Measurements from ENCODE around the gene IQSEC2. TPM values are rescaled to one million over a fixed set of nuclear protein-coding genes. Genes with fewer than 3 reads are reported as not detected.

IQSEC2 gene
- total and polyA plus RNA-seq, 2 donors = 2.3 to 10.2 TPM

DNA sequence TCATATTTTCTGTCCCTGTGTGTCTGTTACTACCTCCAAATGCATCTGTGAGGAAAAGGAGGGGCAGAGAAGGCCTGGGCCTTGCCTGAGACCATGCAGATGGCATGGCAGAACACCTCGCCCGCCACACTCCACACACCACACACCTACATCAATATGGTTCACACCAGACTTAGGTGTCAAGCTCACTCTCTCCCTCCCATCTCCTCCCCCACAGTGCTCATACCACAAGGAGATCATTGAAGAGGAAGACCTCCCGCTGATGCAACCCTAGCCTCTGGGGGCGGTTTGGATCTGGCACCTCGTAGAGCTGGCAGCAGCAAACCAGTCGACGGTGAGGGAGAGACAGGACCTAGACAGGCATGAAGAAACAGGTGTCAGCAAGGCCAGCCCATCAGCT lies 39.8 kb downstream of the IQSEC2 start:
- Histone ChIP-seq H3K9me3 (ENCODE audit: control insufficient read depth in 2 of 2, insufficient read depth in 1 of 2, low read length in 1 of 2) (no peaks in the 10 kb centered on the region), H3K27me3 (ENCODE audit: control insufficient read depth in 2 of 2, insufficient read depth in 1 of 2, low read length in 1 of 2) (no peaks in the 10 kb centered on the region), H3K36me3 (ENCODE audit: control insufficient read depth in 2 of 2, insufficient read depth in 2 of 2, low read length in 1 of 2) (no peaks in the 10 kb centered on the region), H3K4me1 (ENCODE audit: control insufficient read depth in 2 of 2, insufficient read depth in 2 of 2, low read length in 2 of 2) (no peaks in the 10 kb centered on the region), H3K27ac (ENCODE audit: low read depth in 1 of 2, low read length in 1 of 2) (no peak overlapping the region), H3K4me3 (ENCODE audit: low read length in 2 of 2) (no peak overlapping the region)
- 96% methylated on average over 7 of the region's 7 CpGs for WGBS
- DNase-seq (ENCODE audit: low read depth in 6 of 9, low spot score in 9 of 9) = no peak

DNA sequence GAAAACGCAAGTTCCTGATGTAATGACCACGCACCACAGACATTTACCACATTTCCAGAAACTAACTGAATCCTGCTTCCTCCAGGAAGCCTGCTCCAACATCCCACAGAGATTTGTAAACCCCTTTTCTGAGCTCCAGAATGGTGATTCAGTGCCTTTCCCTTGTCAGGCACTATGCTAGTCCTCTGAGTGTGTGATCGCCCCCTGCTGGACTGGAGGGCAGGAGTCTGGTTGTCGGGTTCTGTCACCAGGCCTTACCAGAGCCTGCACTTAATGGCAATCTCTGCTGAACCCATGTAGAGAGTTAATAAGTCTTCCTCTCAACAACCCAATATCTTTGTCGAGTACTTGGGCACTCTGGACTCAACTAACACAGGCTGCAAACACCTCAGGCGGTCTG lies 41.9 kb downstream of the IQSEC2 start:
- Histone ChIP-seq H3K27me3 (ENCODE audit: control insufficient read depth in 2 of 2, insufficient read depth in 1 of 2, low read length in 1 of 2) (peaks cover 0 to 3% of the 10 kb centered on the region in 2 donors), H3K27ac (ENCODE audit: low read depth in 1 of 2, low read length in 1 of 2) (no peak overlapping the region), H3K9me3 (ENCODE audit: control insufficient read depth in 2 of 2, insufficient read depth in 1 of 2, low read length in 1 of 2) (no peaks in the 10 kb centered on the region), H3K4me3 (ENCODE audit: low read length in 2 of 2) (no peak overlapping the region), H3K36me3 (ENCODE audit: control insufficient read depth in 2 of 2, insufficient read depth in 2 of 2, low read length in 1 of 2) (no peaks in the 10 kb centered on the region), H3K4me1 (ENCODE audit: control insufficient read depth in 2 of 2, insufficient read depth in 2 of 2, low read length in 2 of 2) (no peaks in the 10 kb centered on the region)
- WGBS = 80% methylated on average over 6 of the region's 6 CpGs
- peak in 2 of 9 donors; percentile 16 to 38 for DNase-seq (ENCODE audit: low read depth in 6 of 9, low spot score in 9 of 9)

GRCh38 chrX:53237056-53237455 lies 44.3 kb downstream of the IQSEC2 start:
- Histone ChIP-seq H3K27ac (ENCODE audit: low read depth in 1 of 2, low read length in 1 of 2) (no peak overlapping the region), H3K4me1 (ENCODE audit: control insufficient read depth in 2 of 2, insufficient read depth in 2 of 2, low read length in 2 of 2) (no peaks in the 10 kb centered on the region), H3K9me3 (ENCODE audit: control insufficient read depth in 2 of 2, insufficient read depth in 1 of 2, low read length in 1 of 2) (no peaks in the 10 kb centered on the region), H3K36me3 (ENCODE audit: control insufficient read depth in 2 of 2, insufficient read depth in 2 of 2, low read length in 1 of 2) (no peaks in the 10 kb centered on the region), H3K4me3 (ENCODE audit: low read length in 2 of 2) (no peak overlapping the region), H3K27me3 (ENCODE audit: control insufficient read depth in 2 of 2, insufficient read depth in 1 of 2, low read length in 1 of 2) (peaks cover 0 to 3% of the 10 kb centered on the region in 2 donors)
- 94% methylated on average over 10 of the region's 10 CpGs for WGBS
- DNase-seq (ENCODE audit: low read depth in 6 of 9, low spot score in 9 of 9) = no peak

GRCh38 chrX:53236025-53236679 lies 45.2 kb downstream of the IQSEC2 start:
- H3K36me3 ChIP-seq (ENCODE audit: control insufficient read depth in 2 of 2, insufficient read depth in 2 of 2, low read length in 1 of 2) = no peaks in the 10 kb centered on the region
- no peak overlapping the region for H3K27ac ChIP-seq (ENCODE audit: low read depth in 1 of 2, low read length in 1 of 2)
- no peaks in the 10 kb centered on the region for H3K9me3 ChIP-seq (ENCODE audit: control insufficient read depth in 2 of 2, insufficient read depth in 1 of 2, low read length in 1 of 2)
- no peak for DNase-seq (ENCODE audit: low read depth in 6 of 9, low spot score in 9 of 9)
- H3K27me3 ChIP-seq (ENCODE audit: control insufficient read depth in 2 of 2, insufficient read depth in 1 of 2, low read length in 1 of 2) = peaks cover 0 to 11% of the 10 kb centered on the region in 2 donors
- no peaks in the 10 kb centered on the region for H3K4me1 ChIP-seq (ENCODE audit: control insufficient read depth in 2 of 2, insufficient read depth in 2 of 2, low read length in 2 of 2)
- WGBS = 98% methylated on average over 19 of the region's 20 CpGs
- no peak overlapping the region for H3K4me3 ChIP-seq (ENCODE audit: low read length in 2 of 2)

DNA sequence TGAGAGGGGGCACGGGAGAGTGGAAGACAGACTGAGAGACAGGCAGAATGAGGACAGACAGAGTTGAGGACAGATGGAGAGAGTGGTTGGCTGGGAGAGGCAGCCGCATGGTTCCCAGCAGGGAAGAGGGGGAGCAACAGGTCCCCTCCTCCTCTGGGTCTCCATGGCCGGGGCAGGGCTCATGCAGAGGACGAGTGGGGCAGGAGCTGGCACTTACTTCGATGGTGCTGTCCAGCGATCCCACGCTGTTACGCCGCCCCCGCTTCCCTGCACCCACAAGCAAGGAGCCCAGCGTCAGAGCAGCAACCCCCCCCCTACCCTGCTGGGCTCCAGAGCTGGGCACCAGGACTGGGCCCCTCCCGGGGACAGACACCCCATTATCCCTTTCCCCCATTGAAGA lies 45.8 kb downstream of the IQSEC2 start:
- WGBS = 96% methylated on average over 12 of the region's 12 CpGs
- peaks cover 0 to 13% of the 10 kb centered on the region in 2 donors for H3K27me3 ChIP-seq (ENCODE audit: control insufficient read depth in 2 of 2, insufficient read depth in 1 of 2, low read length in 1 of 2)
- no peaks in the 10 kb centered on the region for H3K36me3 ChIP-seq (ENCODE audit: control insufficient read depth in 2 of 2, insufficient read depth in 2 of 2, low read length in 1 of 2)
- H3K27ac ChIP-seq (ENCODE audit: low read depth in 1 of 2, low read length in 1 of 2) = no peak overlapping the region
- no peak for DNase-seq (ENCODE audit: low read depth in 6 of 9, low spot score in 9 of 9)
- no peaks in the 10 kb centered on the region for H3K9me3 ChIP-seq (ENCODE audit: control insufficient read depth in 2 of 2, insufficient read depth in 1 of 2, low read length in 1 of 2)
- no peak overlapping the region for H3K4me3 ChIP-seq (ENCODE audit: low read length in 2 of 2)
- H3K4me1 ChIP-seq (ENCODE audit: control insufficient read depth in 2 of 2, insufficient read depth in 2 of 2, low read length in 2 of 2) = no peaks in the 10 kb centered on the region

GRCh38 chrX:53234484-53234883 lies 46.9 kb downstream of the IQSEC2 start:
- no peaks in the 10 kb centered on the region for H3K9me3 ChIP-seq (ENCODE audit: control insufficient read depth in 2 of 2, insufficient read depth in 1 of 2, low read length in 1 of 2)
- peaks cover 0 to 16% of the 10 kb centered on the region in 2 donors for H3K27me3 ChIP-seq (ENCODE audit: control insufficient read depth in 2 of 2, insufficient read depth in 1 of 2, low read length in 1 of 2)
- no peak for DNase-seq (ENCODE audit: low read depth in 6 of 9, low spot score in 9 of 9)
- H3K4me1 ChIP-seq (ENCODE audit: control insufficient read depth in 2 of 2, insufficient read depth in 2 of 2, low read length in 2 of 2) = no peaks in the 10 kb centered on the region
- H3K36me3 ChIP-seq (ENCODE audit: control insufficient read depth in 2 of 2, insufficient read depth in 2 of 2, low read length in 1 of 2) = no peaks in the 10 kb centered on the region
- H3K4me3 ChIP-seq (ENCODE audit: low read length in 2 of 2) = no peak overlapping the region
- 95% methylated on average over 9 of the region's 9 CpGs for WGBS
- no peak overlapping the region for H3K27ac ChIP-seq (ENCODE audit: low read depth in 1 of 2, low read length in 1 of 2)

DNA sequence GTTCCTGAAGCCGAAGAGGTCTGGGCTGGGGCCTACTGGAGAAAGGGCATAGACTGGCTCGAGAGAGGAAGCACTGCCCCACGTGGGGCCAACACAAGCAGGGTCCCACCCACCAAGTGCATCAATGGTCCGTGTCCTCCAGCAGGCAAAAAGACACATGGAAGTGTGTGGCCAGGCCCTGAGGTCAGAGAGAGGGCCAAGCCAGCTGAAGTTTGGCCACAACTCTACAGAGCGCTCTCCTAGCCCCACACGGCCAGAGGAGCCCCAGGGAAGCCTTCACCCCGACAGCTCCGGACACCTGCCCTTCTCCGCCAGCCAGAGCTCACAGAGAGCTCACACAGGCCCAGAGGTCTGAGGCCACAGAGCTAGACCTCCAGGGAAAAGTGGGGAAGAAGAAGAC lies 47.8 kb downstream of the IQSEC2 start:
- WGBS = 96% methylated on average over 9 of the region's 9 CpGs
- no peak for DNase-seq (ENCODE audit: low read depth in 6 of 9, low spot score in 9 of 9)
- no peaks in the 10 kb centered on the region for H3K9me3 ChIP-seq (ENCODE audit: control insufficient read depth in 2 of 2, insufficient read depth in 1 of 2, low read length in 1 of 2)

GRCh38 chrX:53230116-53230515 lies 51.3 kb downstream of the IQSEC2 start:
- no peak overlapping the region for H3K4me3 ChIP-seq (ENCODE audit: low read length in 2 of 2)
- no peaks in the 10 kb centered on the region for H3K4me1 ChIP-seq (ENCODE audit: control insufficient read depth in 2 of 2, insufficient read depth in 2 of 2, low read length in 2 of 2)
- no peak overlapping the region for H3K27ac ChIP-seq (ENCODE audit: low read depth in 1 of 2, low read length in 1 of 2)
- peaks cover 0 to 15% of the 10 kb centered on the region in 2 donors for H3K27me3 ChIP-seq (ENCODE audit: control insufficient read depth in 2 of 2, insufficient read depth in 1 of 2, low read length in 1 of 2)
- WGBS = 90% methylated on average over 5 of the region's 5 CpGs
- DNase-seq (ENCODE audit: low read depth in 6 of 9, low spot score in 9 of 9) = no peak
- no peaks in the 10 kb centered on the region for H3K9me3 ChIP-seq (ENCODE audit: control insufficient read depth in 2 of 2, insufficient read depth in 1 of 2, low read length in 1 of 2)
- H3K36me3 ChIP-seq (ENCODE audit: control insufficient read depth in 2 of 2, insufficient read depth in 2 of 2, low read length in 1 of 2) = no peaks in the 10 kb centered on the region

More for the DNA sequence above, 47.8 kb downstream of the IQSEC2 start:
- no peaks in the 10 kb centered on the region for H3K4me1 ChIP-seq (ENCODE audit: control insufficient read depth in 2 of 2, insufficient read depth in 2 of 2, low read length in 2 of 2)
- no peak overlapping the region for H3K4me3 ChIP-seq (ENCODE audit: low read length in 2 of 2)
- peaks cover 0 to 18% of the 10 kb centered on the region in 2 donors for H3K27me3 ChIP-seq (ENCODE audit: control insufficient read depth in 2 of 2, insufficient read depth in 1 of 2, low read length in 1 of 2)
- H3K27ac ChIP-seq (ENCODE audit: low read depth in 1 of 2, low read length in 1 of 2) = no peak overlapping the region
- no peaks in the 10 kb centered on the region for H3K36me3 ChIP-seq (ENCODE audit: control insufficient read depth in 2 of 2, insufficient read depth in 2 of 2, low read length in 1 of 2)

DNA sequence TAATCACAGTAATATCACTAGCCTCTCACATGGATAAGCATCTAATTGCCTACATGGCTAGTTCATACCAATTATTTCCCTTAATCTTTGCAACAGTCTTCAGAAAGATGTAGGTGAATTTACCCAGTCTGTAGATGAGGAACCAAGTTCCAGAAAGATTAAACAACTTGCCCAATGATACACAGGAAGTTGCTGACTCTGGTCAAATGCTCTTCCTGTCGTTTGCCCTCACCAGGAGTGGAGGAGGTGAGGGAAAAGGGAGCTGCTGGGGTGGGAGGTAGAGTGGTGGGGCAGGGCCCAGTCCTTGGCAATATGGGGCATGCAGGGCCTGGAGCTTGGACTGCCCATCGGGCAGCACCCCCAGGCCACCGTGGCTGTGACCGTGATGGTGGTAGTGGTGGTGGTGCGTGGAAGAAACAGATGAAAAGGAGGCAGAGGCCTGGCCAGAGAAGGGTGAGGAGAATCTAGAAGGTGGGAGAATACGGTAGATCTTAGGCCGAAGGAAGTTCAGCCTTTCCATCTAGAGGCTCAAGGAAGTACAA lies 54.1 kb downstream of the IQSEC2 start:
- Histone ChIP-seq H3K27ac (ENCODE audit: low read depth in 1 of 2, low read length in 1 of 2) (no peak overlapping the region), H3K27me3 (ENCODE audit: control insufficient read depth in 2 of 2, insufficient read depth in 1 of 2, low read length in 1 of 2) (peaks cover 0 to 15% of the 10 kb centered on the region in 2 donors), H3K4me1 (ENCODE audit: control insufficient read depth in 2 of 2, insufficient read depth in 2 of 2, low read length in 2 of 2) (peaks cover 5 to 16% of the 10 kb centered on the region in 2 donors), H3K4me3 (ENCODE audit: low read length in 2 of 2) (no peak overlapping the region), H3K36me3 (ENCODE audit: control insufficient read depth in 2 of 2, insufficient read depth in 2 of 2, low read length in 1 of 2) (peaks cover 0 to 4% of the 10 kb centered on the region in 2 donors), H3K9me3 (ENCODE audit: control insufficient read depth in 2 of 2, insufficient read depth in 1 of 2, low read length in 1 of 2) (peaks cover 0 to 4% of the 10 kb centered on the region in 2 donors)
- no peak for DNase-seq (ENCODE audit: low read depth in 6 of 9, low spot score in 9 of 9)
- 85% methylated on average over 7 of the region's 7 CpGs for WGBS
